Activated T-helper 1 cell treated with anti-CD3 and anti-CD28 coated beads, Interleukin-12 subunit alpha, Interleukin-12 subunit beta, Interleukin-2, Interleukin-4 antibody, amounts not matched to agents 30 ng/mL and 10 ng/mL and 1 ng/mL, durations not matched to agents 14 hours and 24 hours and 36 hours (primary cell): ENCODE results near the gene ST8SIA3. TPM values are rescaled to one million over a fixed set of nuclear protein-coding genes. Genes with fewer than 3 reads are reported as not detected.

Experiments used
- DNase-seq: peaks from one replicate; pipeline ENCODE4 v3.0.0; 2021; ENCODE audit warnings: low spot score
- H3K27ac Mint-ChIP-seq: one replicate; pipeline ENCODE4 v1.8.0; 2021; ENCODE audit warnings: mild to moderate bottlenecking, mixed read lengths
- H3K27me3 Mint-ChIP-seq: one replicate; pipeline ENCODE4 v1.8.0; 2022; ENCODE audit warnings: mild to moderate bottlenecking, moderate library complexity, mixed read lengths; ENCODE audit not compliant: insufficient read depth
- H3K36me3 Mint-ChIP-seq: one replicate; pipeline ENCODE4 v1.8.0; 2021; ENCODE audit warnings: low read depth, mixed read lengths
- H3K4me1 Mint-ChIP-seq: one replicate; pipeline ENCODE4 v1.8.0; 2021; ENCODE audit warnings: low read depth, mixed read lengths
- H3K4me3 Mint-ChIP-seq: one replicate; pipeline ENCODE4 v1.8.0; 2021; ENCODE audit warnings: mild to moderate bottlenecking, moderate library complexity, mixed read lengths
- H3K9me3 Mint-ChIP-seq: one replicate; pipeline ENCODE4 v1.8.0; 2021; ENCODE audit warnings: mixed read lengths
- intact Hi-C: fragments of 100-400 bp; cut with micrococcal nuclease; formaldehyde crosslinking; loops from one replicate; pipeline ENCODE4 v1.15.1; 2024
- total RNA-seq: library from RNA; stranded (reverse); gene quantifications from 2 replicates; pipeline ENCODE4 v1.2.3, GENCODE V29; 2022

The ST8SIA3 gene
- total RNA-seq, 1 donor from 2014 or later, result not detected

DNA sequence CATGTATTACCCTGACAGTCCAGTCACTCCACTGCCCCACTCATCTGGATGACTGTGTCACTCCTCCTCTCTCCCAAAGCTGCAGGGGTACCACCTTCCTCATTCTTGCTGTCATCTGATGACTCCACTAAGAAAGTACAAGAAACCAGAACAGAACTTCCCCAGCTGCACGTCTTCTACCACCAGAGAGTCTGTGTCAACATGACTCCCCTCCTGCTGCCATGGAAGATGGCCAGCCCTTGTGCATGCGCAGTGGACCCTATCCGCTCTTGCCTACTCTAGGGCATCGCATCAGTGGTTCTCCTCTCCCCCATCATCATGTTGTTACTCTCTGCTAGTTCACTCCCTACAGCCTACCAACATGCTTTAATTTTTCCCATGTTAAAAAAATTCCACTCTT is 14.5 kb upstream of the ST8SIA3 start:
- peaks cover 2% of the 10 kb centered on the region for H3K27me3 Mint-ChIP-seq
- no peak for DNase-seq
- intact Hi-C loops, result no loop called here
- H3K36me3 Mint-ChIP-seq, result no peaks in the 10 kb centered on the region
- H3K27ac Mint-ChIP-seq, result no peak overlapping the region
- no peaks in the 10 kb centered on the region for H3K9me3 Mint-ChIP-seq
- no peaks in the 10 kb centered on the region for H3K4me1 Mint-ChIP-seq
- no peak overlapping the region for H3K4me3 Mint-ChIP-seq

DNA sequence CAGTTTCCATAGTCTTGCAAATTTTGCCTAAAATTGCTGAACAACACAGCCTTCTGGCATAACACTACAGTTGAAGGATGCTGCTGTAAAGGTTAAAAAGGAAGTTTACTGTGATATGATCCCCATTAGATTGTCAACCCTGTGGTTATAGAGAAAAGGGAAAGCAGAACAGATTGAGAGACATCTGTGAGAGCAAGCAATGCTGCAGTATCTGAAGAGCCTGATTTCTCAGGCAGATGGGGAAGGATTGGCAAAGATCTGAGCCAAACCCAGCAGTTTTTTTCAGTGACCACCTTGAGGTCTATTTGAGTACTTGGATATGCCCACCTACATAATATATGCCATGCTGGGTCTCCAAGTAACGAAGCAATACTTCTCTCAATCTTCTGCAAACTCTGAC is 8.5 kb upstream of the ST8SIA3 start:
- no peak for DNase-seq
- Mint-ChIP-seq H3K27ac (no peak overlapping the region), H3K9me3 (no peaks in the 10 kb centered on the region), H3K4me3 (no peak overlapping the region), H3K36me3 (no peaks in the 10 kb centered on the region), H3K4me1 (no peaks in the 10 kb centered on the region), H3K27me3 (peaks cover 9% of the 10 kb centered on the region)
- intact Hi-C loops, result no loop called here

DNA sequence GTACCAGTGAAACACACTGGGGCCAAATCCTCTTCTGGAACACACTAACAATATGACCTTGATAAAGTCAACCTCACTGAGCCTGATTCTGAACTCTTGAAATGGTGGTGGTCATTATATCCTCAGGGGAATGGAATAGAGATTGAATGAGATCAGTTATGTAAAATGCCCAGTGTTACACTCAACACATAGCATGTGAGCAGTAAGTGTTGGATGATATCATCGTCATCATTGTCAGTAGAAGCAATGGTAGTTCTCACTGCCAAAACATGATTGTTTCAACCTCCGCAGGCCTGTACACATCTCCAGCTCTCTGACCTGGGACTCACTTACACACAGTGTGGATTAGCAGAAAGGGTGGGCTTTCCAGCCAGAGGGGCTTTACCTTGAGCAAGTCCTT is 5.5 kb upstream of the ST8SIA3 start:
- Mint-ChIP-seq H3K9me3 (no peaks in the 10 kb centered on the region), H3K4me3 (no peak overlapping the region), H3K36me3 (no peaks in the 10 kb centered on the region), H3K4me1 (no peaks in the 10 kb centered on the region), H3K27ac (no peak overlapping the region), H3K27me3 (peaks cover 23% of the 10 kb centered on the region)
- no peak for DNase-seq
- intact Hi-C loops, result no loop called here

DNA sequence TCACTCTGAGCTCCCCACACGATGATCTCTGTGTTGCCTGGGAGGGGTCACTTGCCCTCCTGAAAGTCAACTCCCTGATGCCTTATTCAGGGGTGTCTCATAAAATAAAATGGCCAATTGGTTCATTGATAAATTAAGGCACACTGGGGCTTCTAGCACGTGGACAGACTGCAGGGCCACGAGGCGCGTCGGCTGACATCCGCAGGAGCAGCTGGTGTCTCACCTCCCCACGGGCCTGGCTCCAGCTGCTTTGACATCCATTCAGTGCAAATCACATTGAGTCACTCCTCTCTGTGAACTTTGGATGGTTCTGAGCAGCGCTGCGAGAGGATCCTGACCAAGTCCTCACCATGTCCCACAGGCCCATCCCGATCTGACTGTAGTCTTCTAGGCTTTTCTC is 4.6 kb upstream of the ST8SIA3 start:
- no peaks in the 10 kb centered on the region for H3K9me3 Mint-ChIP-seq
- H3K27ac Mint-ChIP-seq, result no peak overlapping the region
- intact Hi-C loops, result no loop called here
- no peaks in the 10 kb centered on the region for H3K36me3 Mint-ChIP-seq
- H3K4me3 Mint-ChIP-seq, result no peak overlapping the region
- no peak for DNase-seq
- no peaks in the 10 kb centered on the region for H3K4me1 Mint-ChIP-seq
- H3K27me3 Mint-ChIP-seq, result peaks cover 25% of the 10 kb centered on the region

DNA sequence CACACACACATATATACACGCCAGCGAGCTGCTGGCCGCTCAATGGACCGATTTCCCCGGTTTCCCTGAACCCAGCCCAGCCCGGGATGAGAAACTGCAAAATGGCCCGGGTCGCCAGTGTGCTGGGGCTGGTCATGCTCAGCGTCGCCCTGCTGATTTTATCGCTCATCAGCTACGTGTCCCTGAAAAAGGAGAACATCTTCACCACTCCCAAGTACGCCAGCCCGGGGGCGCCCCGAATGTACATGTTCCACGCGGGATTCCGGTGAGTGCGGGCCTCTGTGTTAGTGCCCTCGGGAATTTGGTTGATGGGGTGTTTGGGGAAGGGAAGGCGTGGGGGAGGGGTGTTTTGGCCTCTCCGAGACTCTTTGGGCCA is 392 bp downstream of the ST8SIA3 start:
- Mint-ChIP-seq H3K4me1 (no peaks in the 10 kb centered on the region), H3K27me3 (peaks cover 38% of the 10 kb centered on the region), H3K36me3 (no peaks in the 10 kb centered on the region), H3K9me3 (no peaks in the 10 kb centered on the region), H3K27ac (no peak overlapping the region), H3K4me3 (no peak overlapping the region)
- intact Hi-C loops, result loop anchor here (5.0 kb wide), 1 partner anchor 80 kb away; no protein-coding TSS in a partner anchor
- DNase-seq, result no peak

DNA sequence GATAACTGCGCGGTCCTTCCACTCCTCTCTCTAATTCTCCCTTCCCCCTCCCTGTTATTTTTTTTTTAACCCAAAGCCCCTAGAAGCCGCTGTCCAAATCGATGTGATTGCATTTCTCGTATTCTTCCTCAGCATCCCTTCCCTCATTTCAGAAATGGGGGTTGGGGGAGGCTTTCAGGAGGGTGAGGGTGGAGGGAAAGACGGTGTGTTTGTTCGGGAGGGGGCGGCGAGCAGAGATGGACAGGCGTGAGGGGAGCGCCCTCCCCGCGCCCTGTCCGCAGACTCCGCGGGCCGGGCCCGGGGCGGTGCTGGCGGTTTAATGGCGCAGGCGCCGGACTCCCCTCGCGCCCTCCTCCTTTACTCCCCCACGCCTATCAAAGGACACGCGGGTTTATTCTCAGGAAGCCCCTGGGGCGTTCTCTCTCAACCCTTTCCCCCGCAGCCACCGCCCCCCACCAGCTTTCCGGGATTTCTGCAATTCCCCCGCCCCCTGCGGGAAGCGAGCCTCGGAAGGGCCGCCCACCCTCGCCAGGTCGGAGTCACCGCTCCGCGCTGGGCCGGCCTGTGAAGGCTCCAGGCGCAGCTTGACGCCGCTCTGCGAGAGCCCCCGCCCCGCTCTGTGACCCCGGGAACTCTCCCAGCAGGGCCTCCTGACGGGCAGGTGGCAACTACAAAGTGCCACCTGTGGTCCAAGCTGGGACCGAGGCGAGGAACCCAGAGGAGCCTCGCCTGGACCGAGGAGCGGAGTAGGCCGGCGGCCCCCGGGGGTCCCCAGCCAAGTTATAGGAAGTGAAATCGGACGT is 981 bp downstream of the ST8SIA3 start:
- H3K4me1 Mint-ChIP-seq, result no peaks in the 10 kb centered on the region
- no peak for DNase-seq
- intact Hi-C loops, result loop anchor here (5.0 kb wide), 1 partner anchor 79 kb away; no protein-coding TSS in a partner anchor
- no peak overlapping the region for H3K27ac Mint-ChIP-seq
- no peaks in the 10 kb centered on the region for H3K36me3 Mint-ChIP-seq
- H3K4me3 Mint-ChIP-seq, result no peak overlapping the region
- H3K27me3 Mint-ChIP-seq, result peaks cover 38% of the 10 kb centered on the region
- H3K9me3 Mint-ChIP-seq, result no peaks in the 10 kb centered on the region

DNA sequence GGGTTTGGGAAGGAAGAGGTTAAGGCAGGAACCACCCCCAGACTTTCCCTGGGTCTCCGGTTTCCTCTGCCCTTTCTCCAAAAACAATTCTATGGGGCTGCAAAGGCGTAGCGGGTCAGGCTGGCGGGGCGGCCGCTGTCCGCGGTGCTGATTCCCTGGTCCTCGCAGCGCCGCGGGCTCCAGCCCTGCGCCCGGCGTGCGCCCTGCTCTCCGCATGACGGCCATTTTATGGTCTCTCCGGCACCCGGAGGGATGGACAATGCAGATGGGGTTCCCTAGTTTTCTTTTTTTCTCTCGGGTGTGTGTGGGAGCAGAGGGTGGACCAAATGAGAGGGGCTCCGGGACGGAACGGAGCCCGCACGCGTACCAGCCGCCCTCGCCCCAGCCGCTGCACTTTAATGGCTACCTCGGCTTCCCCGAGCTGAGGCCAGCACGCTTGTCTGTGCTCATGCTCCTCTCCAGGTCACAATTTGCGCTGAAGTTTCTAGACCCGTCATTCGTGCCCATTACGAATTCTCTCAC is 1.6 kb downstream of the ST8SIA3 start:
- Mint-ChIP-seq H3K4me3 (no peak overlapping the region), H3K27me3 (peaks cover 38% of the 10 kb centered on the region), H3K36me3 (no peaks in the 10 kb centered on the region), H3K27ac (no peak overlapping the region), H3K4me1 (no peaks in the 10 kb centered on the region), H3K9me3 (no peaks in the 10 kb centered on the region)
- no peak for DNase-seq
- intact Hi-C loops, result loop anchor here (5.0 kb wide), 1 partner anchor 78 kb away; no protein-coding TSS in a partner anchor

DNA sequence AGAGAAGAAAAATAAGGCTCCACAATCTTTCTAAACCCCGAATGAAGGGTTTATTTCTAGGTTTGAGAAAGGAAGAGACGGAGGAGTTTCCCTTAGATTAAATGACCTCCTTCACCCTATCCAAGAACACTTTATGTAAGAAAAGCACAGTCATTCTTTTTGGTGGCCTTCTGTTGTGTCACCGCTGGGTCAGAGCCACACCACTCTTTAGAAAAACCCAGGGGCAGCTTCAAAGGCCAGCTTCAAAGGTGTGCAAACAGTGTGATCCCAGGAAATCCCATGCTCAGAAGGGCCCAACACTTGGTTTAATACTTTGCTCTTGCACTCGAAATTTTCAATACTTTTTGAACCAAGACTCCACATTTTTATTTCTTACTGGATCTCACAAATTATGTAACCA is 7.1 kb downstream of the ST8SIA3 start:
- intact Hi-C loops, result no loop called here
- Mint-ChIP-seq H3K27me3 (peaks cover 11% of the 10 kb centered on the region), H3K36me3 (no peaks in the 10 kb centered on the region), H3K9me3 (no peaks in the 10 kb centered on the region), H3K4me3 (no peak overlapping the region), H3K4me1 (no peaks in the 10 kb centered on the region), H3K27ac (no peak overlapping the region)
- no peak for DNase-seq

DNA sequence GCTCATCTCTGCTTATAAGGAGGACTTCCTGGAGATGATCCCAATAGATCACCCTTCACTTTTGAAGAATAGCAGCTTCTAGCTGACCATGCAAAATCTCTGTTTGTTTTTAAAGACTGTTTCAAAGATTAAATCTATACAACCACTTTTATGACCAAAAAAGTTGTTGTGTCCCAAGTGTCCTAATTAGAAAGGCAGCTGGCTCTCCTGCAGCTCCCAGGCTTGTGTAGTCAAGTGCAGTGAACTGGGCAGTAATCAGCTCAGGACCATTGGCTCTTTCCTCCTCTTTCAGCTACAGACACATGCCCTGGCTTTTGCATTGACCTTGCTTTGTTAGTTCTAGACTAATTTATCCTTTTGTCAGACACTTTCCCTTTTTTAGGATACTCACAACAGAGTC is 10.4 kb downstream of the ST8SIA3 start:
- Mint-ChIP-seq H3K36me3 (no peaks in the 10 kb centered on the region), H3K9me3 (no peaks in the 10 kb centered on the region), H3K27me3 (peaks cover 2% of the 10 kb centered on the region), H3K4me3 (no peak overlapping the region), H3K27ac (no peak overlapping the region), H3K4me1 (no peaks in the 10 kb centered on the region)
- intact Hi-C loops, result no loop called here
- no peak for DNase-seq

DNA sequence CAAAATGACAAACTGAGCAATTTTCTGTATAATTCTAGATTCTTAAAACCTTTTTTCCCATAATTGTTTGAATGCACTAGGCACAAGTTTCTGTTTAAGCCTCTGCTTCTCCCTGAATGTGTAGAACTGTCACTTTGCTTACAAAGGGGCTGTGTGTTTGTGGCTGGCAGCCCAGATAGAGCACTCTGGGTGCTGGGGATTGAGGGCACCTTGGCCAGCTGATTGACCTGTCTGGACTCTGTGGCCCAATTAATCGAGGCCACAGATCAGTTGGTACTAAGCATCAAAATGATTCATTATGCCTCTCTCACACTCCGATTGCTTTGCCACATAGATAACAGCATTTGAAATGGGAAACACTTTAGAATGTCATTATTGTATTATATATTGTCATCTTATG is 12.1 kb downstream of the ST8SIA3 start:
- intact Hi-C loops, result no loop called here
- Mint-ChIP-seq H3K36me3 (no peaks in the 10 kb centered on the region), H3K27me3 (peaks cover 2% of the 10 kb centered on the region), H3K4me1 (no peaks in the 10 kb centered on the region), H3K27ac (no peak overlapping the region), H3K4me3 (no peak overlapping the region), H3K9me3 (no peaks in the 10 kb centered on the region)
- DNase-seq, result no peak

DNA sequence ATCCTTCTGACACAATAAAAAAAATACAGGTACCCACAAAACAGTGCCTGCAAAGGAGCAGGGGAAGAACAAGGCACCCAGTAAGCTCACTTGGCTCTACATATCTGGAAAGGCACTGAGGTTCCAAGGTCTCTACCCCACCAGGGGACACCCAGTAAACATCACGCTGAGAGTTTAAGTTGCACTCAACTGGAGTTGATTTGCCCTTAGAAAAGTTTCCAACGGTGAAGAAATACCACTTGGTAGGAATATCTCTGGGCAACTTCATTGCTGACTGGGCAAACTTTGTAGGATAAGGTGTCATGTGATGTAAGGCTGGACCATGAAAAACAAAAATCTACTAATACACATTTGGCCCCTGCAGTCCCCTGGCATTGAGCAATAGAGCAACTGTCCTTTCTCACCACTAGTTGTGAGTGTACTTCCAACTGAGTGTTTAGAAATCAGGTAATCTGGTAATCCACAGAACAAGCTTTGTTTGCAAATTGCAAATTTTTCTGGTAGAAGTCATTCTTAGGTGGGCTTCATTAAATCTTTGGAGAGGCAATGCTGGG is 14.2 kb downstream of the ST8SIA3 start:
- Mint-ChIP-seq H3K27me3 (no peaks in the 10 kb centered on the region), H3K9me3 (no peaks in the 10 kb centered on the region), H3K4me3 (no peak overlapping the region), H3K27ac (no peak overlapping the region), H3K36me3 (no peaks in the 10 kb centered on the region), H3K4me1 (no peaks in the 10 kb centered on the region)
- no peak for DNase-seq
- intact Hi-C loops, result no loop called here

DNA sequence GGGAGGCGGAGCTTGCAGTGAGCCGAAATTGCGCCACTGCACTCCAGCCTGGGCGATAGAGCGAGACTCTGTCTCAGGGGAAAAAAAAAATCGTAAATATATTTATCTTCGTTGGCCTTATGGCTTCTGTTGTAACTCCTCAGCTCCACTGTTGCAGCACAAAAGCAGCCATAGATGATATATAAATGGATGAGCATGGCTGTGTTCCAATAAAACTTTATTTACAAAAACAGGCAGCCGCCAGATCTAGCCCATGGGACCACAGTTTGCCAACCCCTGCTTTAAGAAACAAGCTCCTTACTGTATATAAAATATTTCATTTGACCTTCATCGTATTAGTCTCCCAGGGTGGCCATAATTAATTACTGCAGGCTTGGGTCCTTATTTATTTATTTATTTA is 20.1 kb downstream of the ST8SIA3 start:
- H3K27me3 Mint-ChIP-seq, result no peaks in the 10 kb centered on the region
- no peaks in the 10 kb centered on the region for H3K9me3 Mint-ChIP-seq
- no peaks in the 10 kb centered on the region for H3K4me1 Mint-ChIP-seq
- no peaks in the 10 kb centered on the region for H3K36me3 Mint-ChIP-seq
- no peak for DNase-seq
- H3K27ac Mint-ChIP-seq, result no peak overlapping the region
- no peak overlapping the region for H3K4me3 Mint-ChIP-seq
- intact Hi-C loops, result no loop called here

DNA sequence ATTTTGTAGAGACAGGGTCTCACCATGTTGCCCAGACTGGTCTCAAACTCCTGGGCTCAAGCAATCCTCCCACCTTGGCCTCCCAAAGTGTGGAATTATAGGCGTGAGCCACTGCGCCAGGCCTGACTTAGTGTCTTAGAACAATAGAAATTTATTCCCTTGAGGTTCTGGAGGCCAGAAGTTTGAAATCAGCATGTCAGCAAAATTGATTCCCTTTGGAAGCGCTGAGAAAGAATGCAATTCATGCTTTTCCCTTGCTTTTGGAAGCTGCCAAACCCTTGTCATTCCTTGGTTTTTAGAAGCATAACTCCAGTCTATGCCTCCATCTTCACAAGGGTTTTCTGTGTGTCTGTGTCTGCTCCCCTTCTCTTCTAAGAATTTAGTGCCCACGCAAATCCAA is 20.7 kb downstream of the ST8SIA3 start:
- Mint-ChIP-seq H3K27ac (no peak overlapping the region), H3K9me3 (no peaks in the 10 kb centered on the region), H3K36me3 (no peaks in the 10 kb centered on the region), H3K4me3 (no peak overlapping the region), H3K27me3 (no peaks in the 10 kb centered on the region), H3K4me1 (no peaks in the 10 kb centered on the region)
- DNase-seq, result no peak
- intact Hi-C loops, result no loop called here
